ENCODE data around the gene UBD. TPM values are rescaled to one million over a fixed set of nuclear protein-coding genes. Genes with fewer than 3 reads are reported as not detected.

UBD gene
- not detected for total RNA-seq

- Mint-ChIP-seq H3K27me3 (ENCODE audit: low read depth) (peaks cover 52% of the 10 kb centered on the region), H3K27ac (no peak within 1 kb of the TSS), H3K36me3 (ENCODE audit: low read depth) (no peaks in the 10 kb centered on the region), H3K4me3 (no peak within 1 kb of the TSS), H3K9me3 (ENCODE audit: insufficient read depth) (no peaks in the 10 kb centered on the region), H3K4me1 (ENCODE audit: low read depth) (peaks cover 4% of the 10 kb centered on the region)
- no peak for DNase-seq
- ATAC-seq: no peak
- CTCF ChIA-PET: interaction anchor here (1.1 kb wide), 1 partner anchor 94 kb away, joined by 3 read pairs; no protein-coding TSS in a partner anchor
- POLR2A ChIA-PET: no interaction called here
Measured at GRCh38 chr6:29559524-29560287, at the start of gene UBD. Gene UBD, minus strand, starts transcription at chr6:29559732. Its CDS starts 31 bp downstream, at chr6:29559701.

DNA sequence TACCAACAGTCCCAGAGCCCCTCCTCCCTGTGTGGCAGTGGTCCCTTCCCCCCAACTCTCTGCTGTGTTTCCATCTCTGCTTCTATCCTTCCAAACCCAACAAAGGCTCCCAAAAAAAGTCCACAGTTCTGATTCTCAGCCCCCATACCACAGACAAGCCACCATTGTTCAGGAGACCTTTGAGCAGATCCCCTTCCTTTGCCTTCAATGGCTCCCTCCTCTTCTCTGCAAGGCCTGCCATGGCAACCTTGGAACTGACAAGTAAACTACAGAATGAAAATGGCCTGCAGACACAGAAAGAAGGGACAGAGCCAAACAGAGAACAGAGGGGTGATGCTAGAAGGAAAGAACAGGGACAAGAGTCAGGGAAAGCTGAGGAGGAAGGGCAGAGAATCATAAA lies 48.6 kb upstream of the UBD start:
- ChIA-PET POLR2A (no interaction called here), CTCF (no interaction called here)
- DNase-seq: no peak
- Mint-ChIP-seq H3K4me1 (ENCODE audit: low read depth) (no peaks in the 10 kb centered on the region), H3K27me3 (ENCODE audit: low read depth) (no peaks in the 10 kb centered on the region), H3K4me3 (no peak overlapping the region), H3K27ac (no peak overlapping the region), H3K36me3 (ENCODE audit: low read depth) (no peaks in the 10 kb centered on the region), H3K9me3 (ENCODE audit: insufficient read depth) (no peaks in the 10 kb centered on the region)
- ATAC-seq: no peak

DNA sequence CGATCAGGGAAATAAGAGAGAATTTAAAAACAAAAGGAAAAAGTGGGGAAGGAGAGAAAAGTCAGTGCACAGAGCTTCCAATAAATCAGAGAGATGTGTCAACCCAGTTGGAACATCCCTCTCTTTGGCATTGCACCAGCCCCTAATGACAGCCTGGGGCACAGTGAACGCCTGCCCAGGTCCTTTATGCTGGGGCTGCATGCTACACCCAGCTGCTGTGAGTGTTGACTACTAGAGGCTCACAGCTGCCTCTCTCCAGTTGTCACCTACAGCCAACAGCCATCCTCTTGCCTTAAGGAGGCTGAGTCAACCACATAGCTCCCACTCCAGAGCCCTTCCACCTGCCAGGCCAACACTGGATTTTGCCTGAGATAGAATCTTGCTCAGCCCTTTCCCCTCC lies 44.4 kb upstream of the UBD start:
- CTCF ChIA-PET: no interaction called here
- Mint-ChIP-seq H3K4me1 (ENCODE audit: low read depth) (no peaks in the 10 kb centered on the region), H3K27me3 (ENCODE audit: low read depth) (peaks cover 3% of the 10 kb centered on the region), H3K9me3 (ENCODE audit: insufficient read depth) (no peaks in the 10 kb centered on the region), H3K4me3 (no peak overlapping the region), H3K27ac (no peak overlapping the region), H3K36me3 (ENCODE audit: low read depth) (no peaks in the 10 kb centered on the region)
- ATAC-seq: no peak
- no peak for DNase-seq
- POLR2A ChIA-PET: no interaction called here

- DNase-seq (no peak), ATAC-seq (no peak)
- Mint-ChIP-seq H3K36me3 (ENCODE audit: low read depth) (no peaks in the 10 kb centered on the region), H3K4me3 (no peak overlapping the region), H3K27me3 (ENCODE audit: low read depth) (peaks cover 3% of the 10 kb centered on the region), H3K4me1 (ENCODE audit: low read depth) (no peaks in the 10 kb centered on the region), H3K9me3 (ENCODE audit: insufficient read depth) (no peaks in the 10 kb centered on the region), H3K27ac (no peak overlapping the region)
- ChIA-PET POLR2A (interaction anchor here (0.5 kb wide), 1 partner anchor 22 kb away, joined by 3 read pairs; no protein-coding TSS in a partner anchor), CTCF (no interaction called here)
Measured at GRCh38 chr6:29603456-29603855, 43.9 kb upstream of the UBD start.

DNA sequence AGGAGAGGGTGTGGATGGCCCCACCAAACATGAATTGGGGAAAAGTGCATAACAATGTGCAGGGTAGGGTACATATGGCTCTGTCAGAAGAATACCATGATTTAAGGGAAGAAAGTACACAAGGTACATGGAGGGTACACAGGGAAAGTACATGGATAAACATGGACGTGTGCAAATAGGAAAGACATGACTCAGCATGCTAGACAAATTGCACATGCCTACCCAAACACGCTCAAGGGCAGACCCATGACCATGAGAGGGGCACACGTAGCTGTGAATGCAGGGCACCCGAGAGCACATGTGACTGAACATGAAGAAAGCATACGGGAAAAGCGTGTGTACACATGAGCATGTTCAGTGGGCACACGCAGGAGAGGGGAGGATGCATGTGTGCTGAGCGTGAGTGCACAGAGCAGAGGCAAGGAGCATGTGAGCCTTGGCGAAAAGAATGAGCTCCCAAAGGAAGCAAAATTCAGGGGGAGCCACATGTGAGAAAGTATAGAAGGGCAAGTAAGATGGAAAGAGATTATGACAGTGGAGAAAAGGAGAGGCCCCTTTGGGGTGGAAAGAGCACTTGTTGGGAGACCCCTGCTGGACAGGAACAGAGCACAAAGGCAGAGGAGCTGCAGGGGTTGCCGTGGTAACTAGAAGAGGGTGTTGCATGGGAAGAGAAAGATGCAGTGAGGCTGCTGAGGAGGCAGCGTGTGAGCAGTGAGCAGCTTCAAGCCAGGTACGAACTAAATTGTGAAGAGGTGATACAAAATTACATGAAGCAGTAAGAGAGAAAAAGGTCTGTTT lies 43.2 kb upstream of the UBD start:
- H3K4me3 Mint-ChIP-seq: no peak overlapping the region
- H3K27ac Mint-ChIP-seq: no peak overlapping the region
- no peaks in the 10 kb centered on the region for H3K9me3 Mint-ChIP-seq (ENCODE audit: insufficient read depth)
- no peaks in the 10 kb centered on the region for H3K4me1 Mint-ChIP-seq (ENCODE audit: low read depth)
- ChIA-PET POLR2A (interaction anchor here (0.5 kb wide), 1 partner anchor 23 kb away, joined by 3 read pairs; no protein-coding TSS in a partner anchor), CTCF (no interaction called here)
- ATAC-seq: peak; percentile 27
- H3K27me3 Mint-ChIP-seq (ENCODE audit: low read depth): peaks cover 3% of the 10 kb centered on the region
- H3K36me3 Mint-ChIP-seq (ENCODE audit: low read depth): no peaks in the 10 kb centered on the region
- no peak for DNase-seq

GRCh38 chr6:29598172-29598747 lies 38.7 kb upstream of the UBD start:
- ATAC-seq: no peak
- POLR2A ChIA-PET: no interaction called here

GRCh38 chr6:29597184-29597583 lies 37.7 kb upstream of the UBD start:
- no peak for ATAC-seq
- H3K4me1 Mint-ChIP-seq (ENCODE audit: low read depth): no peaks in the 10 kb centered on the region
- no peaks in the 10 kb centered on the region for H3K36me3 Mint-ChIP-seq (ENCODE audit: low read depth)
- H3K27ac Mint-ChIP-seq: no peak overlapping the region
- H3K27me3 Mint-ChIP-seq (ENCODE audit: low read depth): peaks cover 22% of the 10 kb centered on the region
- DNase-seq: no peak
- no peak overlapping the region for H3K4me3 Mint-ChIP-seq
- no peaks in the 10 kb centered on the region for H3K9me3 Mint-ChIP-seq (ENCODE audit: insufficient read depth)
- ChIA-PET POLR2A (interaction anchor here (0.7 kb wide), 1 partner anchor 57 kb away, joined by 4 read pairs; no protein-coding TSS in a partner anchor), CTCF (interaction anchor here (1.8 kb wide), 1 partner anchor 56 kb away, joined by 7 read pairs; no protein-coding TSS in a partner anchor)

More at GRCh38 chr6:29598172-29598747, 38.7 kb upstream of the UBD start:
- Mint-ChIP-seq H3K4me1 (ENCODE audit: low read depth) (no peaks in the 10 kb centered on the region), H3K27me3 (ENCODE audit: low read depth) (peaks cover 20% of the 10 kb centered on the region), H3K36me3 (ENCODE audit: low read depth) (no peaks in the 10 kb centered on the region), H3K27ac (no peak overlapping the region), H3K9me3 (ENCODE audit: insufficient read depth) (no peaks in the 10 kb centered on the region), H3K4me3 (no peak overlapping the region)
- DNase-seq: no peak
- CTCF ChIA-PET: interaction anchor here (0.8 to 1.8 kb wide), 2 partner anchors 52 to 55 kb away, joined by 3 to 7 read pairs; no protein-coding TSS in a partner anchor

- H3K4me1 Mint-ChIP-seq (ENCODE audit: low read depth): no peaks in the 10 kb centered on the region
- ChIA-PET POLR2A (no interaction called here), CTCF (no interaction called here)
- H3K27ac Mint-ChIP-seq: no peak overlapping the region
- H3K27me3 Mint-ChIP-seq (ENCODE audit: low read depth): peaks cover 22% of the 10 kb centered on the region
- no peak for DNase-seq
- H3K4me3 Mint-ChIP-seq: no peak overlapping the region
- no peaks in the 10 kb centered on the region for H3K9me3 Mint-ChIP-seq (ENCODE audit: insufficient read depth)
- ATAC-seq: no peak
- no peaks in the 10 kb centered on the region for H3K36me3 Mint-ChIP-seq (ENCODE audit: low read depth)
Measured at GRCh38 chr6:29596381-29596900, 36.9 kb upstream of the UBD start.

- ATAC-seq: no peak
- DNase-seq: no peak
- no peak overlapping the region for H3K27ac Mint-ChIP-seq
- ChIA-PET CTCF (no interaction called here), POLR2A (no interaction called here)
- H3K36me3 Mint-ChIP-seq (ENCODE audit: low read depth): no peaks in the 10 kb centered on the region
- H3K4me3 Mint-ChIP-seq: no peak overlapping the region
- peaks cover 24% of the 10 kb centered on the region for H3K27me3 Mint-ChIP-seq (ENCODE audit: low read depth)
- no peaks in the 10 kb centered on the region for H3K4me1 Mint-ChIP-seq (ENCODE audit: low read depth)
- H3K9me3 Mint-ChIP-seq (ENCODE audit: insufficient read depth): no peaks in the 10 kb centered on the region
Measured at GRCh38 chr6:29593199-29593855, 33.8 kb upstream of the UBD start.

GRCh38 chr6:29591677-29592076 lies 32.1 kb upstream of the UBD start:
- Mint-ChIP-seq H3K27me3 (ENCODE audit: low read depth) (peaks cover 33% of the 10 kb centered on the region), H3K4me1 (ENCODE audit: low read depth) (peaks cover 2% of the 10 kb centered on the region), H3K4me3 (no peak overlapping the region), H3K27ac (no peak overlapping the region), H3K36me3 (ENCODE audit: low read depth) (no peaks in the 10 kb centered on the region), H3K9me3 (ENCODE audit: insufficient read depth) (no peaks in the 10 kb centered on the region)
- ChIA-PET POLR2A (interaction anchor here (0.7 kb wide), 1 partner anchor 131 kb away, joined by 3 read pairs; no protein-coding TSS in a partner anchor), CTCF (no interaction called here)
- DNase-seq: no peak
- ATAC-seq: no peak

- Mint-ChIP-seq H3K4me3 (no peak overlapping the region), H3K27me3 (ENCODE audit: low read depth) (peaks cover 34% of the 10 kb centered on the region), H3K9me3 (ENCODE audit: insufficient read depth) (no peaks in the 10 kb centered on the region), H3K36me3 (ENCODE audit: low read depth) (no peaks in the 10 kb centered on the region), H3K27ac (no peak overlapping the region), H3K4me1 (ENCODE audit: low read depth) (peaks cover 2% of the 10 kb centered on the region)
- CTCF ChIA-PET: interaction anchor here (0.7 to 2.0 kb wide), 6 partner anchors 12 to 904 kb away, joined by 3 to 8 read pairs (median 4); no protein-coding TSS in a partner anchor
- POLR2A ChIA-PET: no interaction called here
- DNase-seq: no peak
- ATAC-seq: no peak
Measured at GRCh38 chr6:29590218-29590808, 30.8 kb upstream of the UBD start.
